ENCODE results near the gene CENPU.

GRCh38 chr4:184715526-184715925 lies 18.4 kb downstream of the CENPU start:
- TF ChIP-seq MYC (IDR thresholded peaks at IDR 0.05; ENCODE audit: insufficient read depth, insufficient read length, insufficient replicate concordance, low read length, severe bottlenecking) (no peak), SKIL (IDR thresholded peaks at IDR 0.05; ENCODE audit: low read depth, poor library complexity, severe bottlenecking) (no peak), SRF (IDR thresholded peaks at IDR 0.05; ENCODE audit: low read depth in 2 of 2, low read length in 2 of 2) (no peak), CBX3 (IDR thresholded peaks at IDR 0.05; ENCODE audit: borderline replicate concordance, low read depth) (no peak), TCF12 (IDR thresholded peaks at IDR 0.05; ENCODE audit: low read depth, low read length) (no peak), YY1 (IDR thresholded peaks at IDR 0.05; ENCODE audit: low read depth, low read length) (no peak), MYB (IDR thresholded peaks at IDR 0.05; ENCODE audit: borderline replicate concordance, low read depth, low read length) (no peak), ZZZ3 (IDR thresholded peaks at IDR 0.05; ENCODE audit: control insufficient read depth, insufficient read length, low read depth) (no peak), SUZ12 (IDR thresholded peaks at IDR 0.05; ENCODE audit: unreplicated experiment) (no peak), ZNF274 (IDR thresholded peaks at IDR 0.05; ENCODE audit: insufficient read depth, insufficient read length) (no peak)
